GM08714 (cell line): ENCODE data around the gene SMPD3.

Experiments used
- H3K4me3 ChIP-seq: fragments of 200-500 bp; sonication (Bioruptor generic); 2 replicates; pipeline ENCODE4 v1.5.1; 2014; ENCODE audit warnings: mild to moderate bottlenecking, low read length, inconsistent platforms
- ZNF274 ChIP-seq: IDR thresholded peaks from 2 replicates; pipeline ENCODE4 v1.6.1; 2012; ENCODE audit warnings: mild to moderate bottlenecking, low read depth, low read length

Gene SMPD3

GRCh38 chr16:68379472-68380347 is 68.6 kb downstream of the SMPD3 start:
- TF ChIP-seq ZNF274, result no peak
- H3K4me3 ChIP-seq, result no peak overlapping the region

- H3K4me3 ChIP-seq, result no peak overlapping the region
- no peak for TF ChIP-seq ZNF274
These were observed 69.6 kb downstream of the SMPD3 start for GRCh38 chr16:68378436-68379415.

- H3K4me3 ChIP-seq, result no peak overlapping the region
- no peak for TF ChIP-seq ZNF274
These were observed 70.5 kb downstream of the SMPD3 start for GRCh38 chr16:68377667-68378393.

- H3K4me3 ChIP-seq, result no peak overlapping the region
- no peak for TF ChIP-seq ZNF274
These were observed 71.1 kb downstream of the SMPD3 start for GRCh38 chr16:68377221-68377620.

GRCh38 chr16:68376590-68376989 is 71.7 kb downstream of the SMPD3 start:
- no peak for TF ChIP-seq ZNF274
- H3K4me3 ChIP-seq, result no peak overlapping the region

GRCh38 chr16:68375801-68376536 is 72.3 kb downstream of the SMPD3 start:
- H3K4me3 ChIP-seq, result no peak overlapping the region
- TF ChIP-seq ZNF274, result no peak

GRCh38 chr16:68374961-68375660 is 73.2 kb downstream of the SMPD3 start:
- TF ChIP-seq ZNF274, result no peak

GRCh38 chr16:68374246-68374805 is 74.0 kb downstream of the SMPD3 start:
- no peak for TF ChIP-seq ZNF274
- no peak overlapping the region for H3K4me3 ChIP-seq

More at GRCh38 chr16:68374961-68375660, 73.2 kb downstream of the SMPD3 start:
- H3K4me3 ChIP-seq, result no peak overlapping the region

- no peak for TF ChIP-seq ZNF274
- no peak overlapping the region for H3K4me3 ChIP-seq
These were observed 74.6 kb downstream of the SMPD3 start for GRCh38 chr16:68373528-68374245.

GRCh38 chr16:68372806-68373205 is 75.5 kb downstream of the SMPD3 start:
- H3K4me3 ChIP-seq, result no peak overlapping the region
- no peak for TF ChIP-seq ZNF274

GRCh38 chr16:68372381-68372720 is 76.0 kb downstream of the SMPD3 start:
- no peak overlapping the region for H3K4me3 ChIP-seq
- TF ChIP-seq ZNF274, result no peak
